ENCODE data around the gene MAN1A1. TPM values are rescaled to one million over a fixed set of nuclear protein-coding genes. Genes with fewer than 3 reads are reported as not detected.
"Not testable (repeated sequence)": the region's sequence is repeated elsewhere in the genome, so short reads cannot be mapped to it uniquely, and the experiment has no call there.

MAN1A1 gene
- total RNA-seq, 1 experiment from 2014 or later = 6.8 TPM

DNA sequence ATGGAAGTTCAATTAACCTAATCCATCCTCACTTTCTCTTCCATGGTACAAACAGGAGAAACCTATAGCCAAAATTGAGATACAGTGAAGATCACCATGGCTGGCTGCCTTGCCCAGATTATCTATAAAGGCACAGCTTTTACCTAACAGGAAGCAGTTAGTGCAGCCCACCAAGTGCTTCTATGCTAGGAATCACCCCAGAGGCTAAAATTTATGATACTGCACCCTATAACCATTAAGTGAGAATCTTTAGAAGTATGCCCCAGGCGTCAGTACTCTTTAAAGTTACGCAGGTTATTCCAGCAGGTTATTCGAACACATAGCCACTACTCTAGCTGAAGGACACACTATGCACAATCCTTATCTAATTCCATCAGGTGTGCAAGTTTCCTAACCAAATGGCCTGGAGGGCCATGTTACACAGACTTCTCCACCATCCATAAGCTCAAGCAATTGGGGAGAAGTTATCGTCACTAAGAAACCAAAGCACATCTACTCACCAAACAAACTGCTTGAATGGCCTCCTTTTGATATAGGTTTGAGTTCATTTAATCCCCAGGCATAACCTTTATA lies 43.1 kb downstream of the MAN1A1 start:
- no peak for DNase-seq (ENCODE audit: low read depth)

GRCh38 chr6:119303164-119303887 lies 46.2 kb downstream of the MAN1A1 start:
- no peak for DNase-seq (ENCODE audit: low read depth)

DNA sequence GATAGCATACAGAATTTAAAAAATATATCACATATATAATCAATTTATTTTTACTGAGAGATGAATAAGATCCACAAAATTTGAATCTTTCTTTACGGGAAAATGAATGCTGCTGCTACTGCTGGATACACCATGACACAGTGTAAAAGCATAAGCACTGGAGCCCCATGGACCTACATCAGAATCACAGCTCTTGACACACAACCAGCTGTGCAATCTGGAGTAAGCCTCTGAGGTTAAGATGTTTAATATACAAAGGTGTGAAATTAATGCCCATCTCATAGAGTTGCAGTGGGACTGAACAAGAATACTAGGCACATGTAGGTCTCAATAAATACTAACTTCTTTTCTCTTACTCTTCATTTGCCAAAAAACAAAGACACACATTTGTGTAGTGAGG lies 48.1 kb downstream of the MAN1A1 start:
- DNase-seq (ENCODE audit: low read depth) = no peak

DNA sequence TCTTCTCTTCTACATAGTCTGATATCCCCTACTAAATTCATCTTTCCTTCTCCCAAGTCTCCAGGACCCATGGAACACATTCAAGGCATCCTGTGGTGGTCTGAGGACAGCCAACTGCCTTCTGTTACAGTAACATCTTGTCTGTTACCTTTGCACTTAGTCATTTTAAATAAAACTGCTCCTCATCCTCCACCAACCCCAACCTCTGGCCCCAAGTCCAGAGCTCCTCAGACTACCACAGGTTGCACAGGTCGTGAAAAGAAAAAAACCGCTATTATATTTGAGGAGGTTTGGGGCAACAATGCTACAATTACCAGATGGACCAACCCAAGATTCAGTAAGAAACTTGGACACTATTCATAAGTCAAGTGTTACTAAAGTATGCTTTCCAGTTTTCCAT lies 49.9 kb downstream of the MAN1A1 start:
- DNase-seq (ENCODE audit: low read depth) = no peak

GRCh38 chr6:119297049-119297448 lies 52.5 kb downstream of the MAN1A1 start:
- no peak for DNase-seq (ENCODE audit: low read depth)

DNA sequence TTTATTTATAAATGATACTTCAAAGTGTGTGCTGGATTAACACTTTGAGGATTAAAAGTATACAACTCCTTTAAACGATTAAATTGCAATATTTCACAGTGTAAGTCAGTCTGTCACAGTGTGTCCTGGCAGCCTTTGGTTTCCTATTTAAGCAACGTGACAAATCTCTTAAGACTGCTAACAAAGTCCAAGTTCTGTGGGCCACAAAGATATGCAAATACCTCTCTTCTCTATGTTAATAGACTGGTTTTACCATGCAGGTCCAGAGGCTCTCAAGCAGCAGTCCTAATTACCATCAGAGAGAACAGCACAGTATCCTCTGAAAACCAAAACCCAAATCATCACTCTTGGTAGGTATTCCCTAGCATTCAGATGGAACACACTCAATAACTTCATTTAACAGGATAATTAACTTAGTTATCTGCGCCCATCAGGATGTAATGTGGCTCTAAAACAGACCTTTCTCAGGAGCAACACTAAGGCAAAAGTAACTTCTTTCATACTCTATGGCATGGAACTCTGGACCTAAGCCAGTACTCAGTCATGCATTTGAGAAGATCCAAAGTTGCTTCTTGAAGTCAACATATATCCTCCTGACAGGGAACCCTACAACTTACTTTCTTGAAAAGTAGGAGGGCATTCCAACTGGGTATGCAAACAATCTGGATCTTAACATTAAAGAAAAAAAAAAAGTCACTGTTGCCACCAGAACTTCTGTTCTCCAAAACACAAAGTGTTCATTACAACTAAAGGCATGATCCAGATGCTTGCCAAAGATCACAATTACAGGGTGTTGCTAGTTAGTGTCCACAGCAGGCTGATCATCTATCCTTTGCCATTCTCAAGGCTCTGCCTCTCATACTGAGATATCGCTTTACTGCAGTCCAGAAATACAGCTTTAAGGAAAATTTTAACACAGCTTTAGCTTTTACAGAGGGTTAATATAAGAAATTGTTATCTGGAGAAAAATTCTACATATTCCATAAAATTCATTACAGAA lies 53.2 kb downstream of the MAN1A1 start:
- no peak for DNase-seq (ENCODE audit: low read depth)

GRCh38 chr6:119294984-119295383 lies 54.6 kb downstream of the MAN1A1 start:
- DNase-seq (ENCODE audit: low read depth) = no peak

GRCh38 chr6:119291060-119291459 lies 58.5 kb downstream of the MAN1A1 start:
- DNase-seq (ENCODE audit: low read depth) = not testable (repeated sequence)

GRCh38 chr6:119290306-119290705 lies 59.3 kb downstream of the MAN1A1 start:
- no peak for DNase-seq (ENCODE audit: low read depth)

DNA sequence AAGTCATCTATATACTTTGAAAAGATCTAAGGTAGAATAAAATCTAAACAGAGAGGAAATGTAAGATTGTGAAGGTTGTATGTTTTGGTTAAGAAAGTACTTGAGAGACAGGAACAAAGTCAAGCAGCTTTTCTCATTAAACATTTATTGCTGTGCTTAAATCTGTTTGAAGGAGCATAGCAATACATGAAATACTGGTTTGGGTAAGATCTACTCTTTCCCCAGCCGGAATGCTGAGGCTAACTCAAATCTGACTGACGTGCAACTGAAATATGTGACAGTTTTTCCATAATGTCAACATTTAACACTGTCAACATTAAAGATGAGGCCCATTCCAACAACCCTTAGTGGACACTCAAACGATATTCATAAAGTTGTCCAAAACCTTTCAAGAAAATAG lies 59.9 kb downstream of the MAN1A1 start:
- no peak for DNase-seq (ENCODE audit: low read depth)

DNA sequence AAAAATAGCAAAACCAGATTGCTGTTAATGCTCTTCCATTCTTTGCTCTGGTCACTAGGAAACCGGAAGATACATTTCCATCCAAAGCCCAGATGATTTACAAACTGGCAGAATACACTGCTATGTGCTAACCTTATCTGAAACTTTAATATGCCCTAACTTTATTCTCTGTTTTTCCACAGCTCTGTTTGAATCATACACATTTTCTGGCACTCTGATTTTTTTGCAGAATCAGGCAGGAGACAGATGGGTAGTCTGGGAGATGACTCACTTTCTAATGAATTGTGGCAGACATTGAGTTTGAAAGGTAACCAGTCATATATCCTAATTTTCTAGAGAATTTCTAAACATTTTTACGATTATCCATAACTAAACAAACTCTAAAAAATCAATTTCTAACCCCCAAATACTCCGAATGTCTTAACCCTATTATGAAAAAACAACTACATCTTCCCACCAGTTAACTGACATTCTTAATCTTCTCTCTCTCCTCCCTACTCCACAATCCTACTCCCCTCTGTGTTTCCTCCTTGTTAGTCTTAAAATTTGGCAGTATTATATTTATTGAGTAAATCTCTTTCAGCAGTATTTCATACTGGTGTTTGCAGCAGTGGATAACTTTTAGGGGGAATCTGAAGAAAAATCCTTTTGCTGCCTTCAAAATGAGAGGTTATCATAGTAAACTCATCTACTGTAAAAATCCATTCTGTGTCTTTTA lies 63.5 kb downstream of the MAN1A1 start:
- DNase-seq (ENCODE audit: low read depth) = no peak

DNA sequence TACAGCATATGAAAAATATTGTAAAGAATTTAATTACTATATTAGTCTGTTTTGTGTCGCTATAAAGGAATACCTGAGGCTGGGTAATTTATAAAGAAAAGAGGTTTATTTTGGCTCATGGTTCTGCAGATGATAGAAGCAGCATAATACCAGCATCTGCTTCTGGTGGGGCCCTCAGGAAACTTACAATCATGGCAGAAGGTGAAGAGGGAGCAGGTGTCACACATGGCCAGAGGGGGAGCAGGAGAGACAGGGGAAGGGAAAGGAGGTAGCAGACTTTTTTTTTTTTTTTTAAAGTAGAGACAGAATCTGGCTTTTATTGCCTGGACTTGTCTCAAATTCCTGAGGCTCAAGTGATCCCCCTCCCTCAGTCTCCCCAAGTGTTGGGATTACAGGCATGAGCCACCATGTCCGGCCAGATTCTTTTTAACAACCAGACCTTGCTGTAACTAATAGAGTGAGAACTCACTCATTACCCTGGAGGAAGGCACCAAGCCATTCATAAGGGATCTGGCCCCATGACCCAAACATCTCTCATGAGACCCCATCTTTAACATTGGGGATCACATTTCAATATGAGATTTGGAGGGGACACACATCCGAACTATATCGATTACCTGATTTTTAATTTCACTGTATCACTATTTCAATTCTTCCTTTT lies 64.6 kb downstream of the MAN1A1 start:
- no peak for DNase-seq (ENCODE audit: low read depth)

GRCh38 chr6:119283979-119284545 lies 65.5 kb downstream of the MAN1A1 start:
- no peak for DNase-seq (ENCODE audit: low read depth)

GRCh38 chr6:119283214-119283613 lies 66.3 kb downstream of the MAN1A1 start:
- no peak for DNase-seq (ENCODE audit: low read depth)

DNA sequence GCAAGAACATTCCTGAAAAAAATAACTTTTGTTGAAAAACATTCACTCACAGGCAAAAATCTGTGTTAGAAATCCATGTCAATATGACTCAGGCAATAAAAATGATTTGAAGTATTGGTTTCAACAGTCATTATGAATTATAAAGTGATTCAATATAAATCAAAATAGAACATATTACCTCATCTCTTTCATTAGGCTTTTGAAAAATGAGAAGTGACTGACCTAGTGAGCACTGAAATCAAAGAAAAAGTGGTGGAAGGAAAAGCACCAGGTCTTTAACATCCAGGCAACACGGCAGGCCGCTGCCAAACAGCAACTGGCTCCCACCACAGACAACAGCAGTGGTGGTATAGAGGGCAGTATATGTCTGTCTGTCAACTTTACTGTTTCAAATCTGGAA lies 68.9 kb downstream of the MAN1A1 start:
- DNase-seq (ENCODE audit: low read depth) = no peak

DNA sequence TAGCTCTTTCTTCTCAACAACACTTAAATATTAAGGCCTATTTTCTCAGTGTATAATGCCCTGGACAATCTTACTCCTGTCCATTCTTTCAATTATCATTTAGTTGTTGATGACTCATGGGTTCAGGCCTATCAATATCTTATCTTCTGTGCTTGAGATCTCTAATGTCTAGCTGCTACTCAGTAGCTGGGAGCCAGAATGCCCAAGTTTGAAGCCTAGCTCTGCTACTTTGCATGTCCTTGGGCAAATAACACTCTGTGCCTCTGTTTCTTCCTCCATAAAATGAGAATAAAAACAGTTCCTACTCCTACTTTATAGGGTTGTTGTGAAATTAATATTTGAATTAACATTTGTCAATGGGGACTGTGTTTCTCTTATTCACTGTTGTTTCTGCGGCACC lies 69.5 kb downstream of the MAN1A1 start:
- no peak for DNase-seq (ENCODE audit: low read depth)

GRCh38 chr6:119278625-119279024 lies 70.9 kb downstream of the MAN1A1 start:
- DNase-seq (ENCODE audit: low read depth) = no peak

DNA sequence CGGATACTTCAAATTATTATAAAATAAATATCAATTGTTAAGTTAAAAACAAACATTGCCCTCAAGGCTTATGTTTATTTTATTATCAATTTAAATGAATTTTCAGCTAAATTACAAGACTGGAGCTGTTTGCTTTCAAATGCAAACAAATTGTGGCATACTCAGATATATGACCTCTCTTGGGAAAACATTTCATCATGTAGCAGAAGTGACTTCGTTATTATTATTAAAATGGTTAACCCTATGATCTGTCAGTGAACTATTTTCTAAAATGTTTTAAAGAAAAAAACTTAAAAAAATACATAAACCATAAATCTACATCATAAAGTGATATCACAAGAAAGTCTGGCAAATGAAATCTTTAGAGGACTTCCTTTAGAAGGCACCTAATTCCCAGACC lies 72.5 kb downstream of the MAN1A1 start:
- DNase-seq (ENCODE audit: low read depth) = no peak

- no peak for DNase-seq (ENCODE audit: low read depth)
Measured at GRCh38 chr6:119276211-119276610, 73.3 kb downstream of the MAN1A1 start.

- DNase-seq (ENCODE audit: low read depth) = no peak
Measured at GRCh38 chr6:119274197-119274595, 75.4 kb downstream of the MAN1A1 start.
